Right lung (tissue), 5 donors: ENCODE measurements around the gene CA5A. TPM values are rescaled to one million over a fixed set of nuclear protein-coding genes. Genes with fewer than 3 reads are reported as not detected.
"Not testable (repeated sequence)": the region's sequence is repeated elsewhere in the genome, so short reads cannot be mapped to it uniquely, and the experiment has no call there.

Experiments used
- DNase-seq, 2 donors: peaks; one replicate each; pipeline ENCODE4 v3.0.0-alpha.2; 2013
- polyA plus RNA-seq, 5 donors: library from polyadenylated mRNA; unstranded; fragments of 120-200 nt; gene quantifications; one replicate each; pipeline versions ENCODE4 v1.2.1 to v1.2.3, GENCODE V29; 2013; ENCODE audit warnings: inconsistent platforms in 1 of 5, low replicate concordance in 1 of 5; ENCODE audit not compliant: insufficient read length in 5 of 5, insufficient read depth in 1 of 5

The CA5A gene
- polyA plus RNA-seq, 5 donors, result 0.10 to 0.34 (median 0.13) TPM

DNA sequence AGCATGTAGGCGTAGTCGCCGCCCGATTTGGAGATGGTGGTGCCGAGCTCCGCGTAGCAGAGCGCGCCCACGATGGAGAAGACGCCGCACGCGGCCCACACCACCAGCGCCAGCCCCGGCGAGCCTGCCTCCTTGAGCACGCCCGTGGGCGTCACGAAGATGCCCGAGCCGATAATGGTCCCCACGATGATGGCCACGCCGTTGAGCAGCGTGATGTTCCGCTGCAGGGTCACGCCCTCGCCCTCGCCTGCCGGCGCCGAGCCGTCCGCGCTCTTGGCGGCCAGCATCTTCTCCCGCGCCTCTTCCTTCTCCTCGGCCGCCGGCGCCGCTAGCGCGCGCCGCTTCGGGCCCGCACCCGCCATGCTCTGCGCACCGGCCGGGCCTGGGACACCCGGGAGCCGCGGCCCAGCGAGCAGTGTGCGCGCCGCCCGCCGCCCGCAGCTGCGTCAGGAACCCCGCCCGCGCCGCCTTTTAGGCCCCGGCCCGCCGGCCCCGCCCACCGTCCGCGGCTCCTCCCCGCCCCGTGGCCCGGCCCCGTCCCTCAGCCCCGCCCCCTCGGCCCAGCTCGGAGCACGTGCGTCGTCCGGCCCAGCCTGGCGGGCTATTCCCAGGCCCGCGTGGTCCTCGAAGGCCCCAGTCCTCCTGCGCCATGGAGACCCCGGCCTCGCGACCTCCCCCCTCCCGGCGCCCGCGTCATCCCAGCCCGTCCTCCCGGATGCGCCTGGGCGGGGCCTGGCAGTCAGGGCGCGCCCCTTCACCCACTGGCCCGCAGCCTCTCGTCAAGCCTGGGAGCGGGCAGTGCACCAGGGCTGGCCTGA is 67.1 kb downstream of the CA5A start, which contains the start of gene SLC7A5:
Gene SLC7A5, minus strand, starts transcription at position 447 of the 818 bp plus-strand sequence. Its CDS starts 85 bp downstream, at position 362.
- DNase-seq, result not testable (repeated sequence)

DNA sequence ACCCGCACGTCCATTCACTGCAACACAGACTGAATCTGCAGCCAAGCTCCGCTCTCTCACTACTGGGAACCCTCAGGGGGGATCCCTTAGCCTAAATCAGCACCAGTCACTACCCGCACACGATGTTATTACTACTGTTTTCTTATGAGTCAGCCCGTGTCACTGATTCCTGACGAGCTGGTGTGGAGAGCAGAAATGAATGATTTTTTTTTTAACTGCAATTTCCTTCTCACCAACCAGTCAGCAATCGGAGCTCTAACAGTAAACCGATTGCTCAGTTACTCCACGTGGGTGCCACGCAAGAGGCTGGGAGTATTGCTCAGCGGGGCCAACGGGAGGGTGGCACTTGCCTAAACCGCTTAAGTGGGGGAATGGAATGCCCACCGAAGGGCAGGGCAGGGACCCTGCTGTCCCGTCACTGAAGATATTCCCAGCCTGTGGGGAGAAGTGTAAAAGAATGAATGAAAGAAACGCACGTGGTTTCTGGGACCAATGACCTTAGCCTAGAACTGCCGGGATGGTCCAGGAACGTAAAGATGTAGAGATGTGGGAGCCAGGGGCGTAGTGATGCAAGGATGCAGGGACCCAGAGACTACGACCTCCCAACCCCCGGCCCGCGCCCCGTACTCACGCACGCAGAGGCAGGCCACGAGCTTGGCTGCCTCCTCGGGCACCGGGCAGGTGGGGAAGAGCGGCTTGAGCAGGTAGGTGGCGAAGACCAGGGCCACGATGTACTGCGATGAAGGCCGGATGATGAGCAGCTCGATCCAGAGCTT is 67.9 kb downstream of the CA5A start:
- DNase-seq, result not testable (repeated sequence)

DNA sequence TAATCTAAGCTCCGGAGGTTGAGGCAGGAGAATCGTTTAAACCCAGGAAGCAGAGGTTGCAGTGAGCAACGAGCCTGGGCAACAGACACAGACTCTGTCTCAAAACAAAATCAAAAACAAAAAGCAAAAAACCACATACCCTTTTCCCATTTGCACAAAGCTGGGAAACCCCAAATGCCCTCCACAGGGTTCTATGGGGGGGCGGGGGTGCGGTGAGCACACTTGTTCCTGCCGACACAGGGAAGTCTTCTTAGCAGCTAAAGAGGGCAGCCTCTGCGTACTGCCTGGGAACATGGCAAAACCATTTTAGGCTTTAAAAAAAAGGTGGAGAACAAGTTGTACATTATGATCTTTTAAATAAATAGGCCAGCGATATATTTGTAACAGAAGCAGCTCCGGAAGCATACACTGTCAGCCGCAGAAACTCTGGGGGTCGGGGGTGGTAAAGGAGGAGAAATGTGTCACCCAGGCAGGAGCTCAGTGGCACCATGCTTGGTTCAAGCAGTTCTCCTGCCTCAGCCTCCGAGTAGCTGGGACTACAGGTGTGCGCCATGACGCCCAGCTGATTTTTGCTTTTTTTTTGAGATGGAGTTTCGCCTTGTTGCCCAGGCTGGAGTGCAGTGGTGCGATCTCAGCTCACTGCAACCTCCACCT is 70.3 kb downstream of the CA5A start:
- DNase-seq, result not testable (repeated sequence)

DNA sequence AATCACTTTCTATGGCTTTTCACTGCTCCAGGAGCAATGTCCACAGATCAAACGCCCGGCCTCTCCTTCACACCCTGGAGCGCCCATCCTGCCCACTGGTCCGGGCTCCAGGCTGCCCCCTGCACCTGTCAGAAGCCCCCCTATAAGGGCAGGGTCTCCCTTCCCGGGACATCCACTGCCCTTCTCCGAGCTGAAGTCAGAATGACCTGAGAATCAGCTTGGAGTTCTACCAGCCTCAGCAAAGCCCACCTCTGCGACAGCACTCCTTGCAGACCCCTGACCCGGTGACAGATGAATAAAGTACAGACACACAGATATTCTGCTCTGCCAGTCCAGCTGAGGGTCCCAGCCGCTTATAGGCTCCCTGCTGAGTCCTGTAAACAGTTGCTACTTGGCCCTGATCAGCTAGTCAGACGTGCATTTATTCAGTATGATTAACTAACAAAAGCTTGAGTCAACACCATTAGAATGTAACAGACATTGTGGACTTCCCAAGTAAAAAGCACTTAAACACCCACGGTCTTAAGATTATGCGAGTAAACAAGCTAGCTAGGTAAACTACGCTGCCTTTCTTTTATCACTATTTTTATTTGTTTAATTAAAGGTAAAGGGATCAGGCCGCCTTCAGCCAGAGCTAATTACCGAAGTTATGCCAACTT is 71.9 kb downstream of the CA5A start:
- DNase-seq, result no peak

DNA sequence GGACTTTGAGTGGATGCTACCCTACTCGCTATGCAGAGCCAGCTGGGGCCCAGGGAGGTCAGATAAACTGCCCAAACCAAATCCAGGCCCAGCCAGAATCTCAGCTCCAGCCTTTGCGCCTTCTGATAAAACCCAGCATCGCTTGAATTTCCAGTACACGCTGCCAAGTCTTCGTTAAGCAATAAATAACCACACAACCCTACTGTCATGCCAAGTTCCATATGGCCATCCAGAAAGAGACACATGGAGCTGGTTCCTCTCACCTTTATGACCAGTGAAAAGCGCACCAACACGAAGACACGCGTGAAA is 73.0 kb downstream of the CA5A start:
- not testable (repeated sequence) for DNase-seq

DNA sequence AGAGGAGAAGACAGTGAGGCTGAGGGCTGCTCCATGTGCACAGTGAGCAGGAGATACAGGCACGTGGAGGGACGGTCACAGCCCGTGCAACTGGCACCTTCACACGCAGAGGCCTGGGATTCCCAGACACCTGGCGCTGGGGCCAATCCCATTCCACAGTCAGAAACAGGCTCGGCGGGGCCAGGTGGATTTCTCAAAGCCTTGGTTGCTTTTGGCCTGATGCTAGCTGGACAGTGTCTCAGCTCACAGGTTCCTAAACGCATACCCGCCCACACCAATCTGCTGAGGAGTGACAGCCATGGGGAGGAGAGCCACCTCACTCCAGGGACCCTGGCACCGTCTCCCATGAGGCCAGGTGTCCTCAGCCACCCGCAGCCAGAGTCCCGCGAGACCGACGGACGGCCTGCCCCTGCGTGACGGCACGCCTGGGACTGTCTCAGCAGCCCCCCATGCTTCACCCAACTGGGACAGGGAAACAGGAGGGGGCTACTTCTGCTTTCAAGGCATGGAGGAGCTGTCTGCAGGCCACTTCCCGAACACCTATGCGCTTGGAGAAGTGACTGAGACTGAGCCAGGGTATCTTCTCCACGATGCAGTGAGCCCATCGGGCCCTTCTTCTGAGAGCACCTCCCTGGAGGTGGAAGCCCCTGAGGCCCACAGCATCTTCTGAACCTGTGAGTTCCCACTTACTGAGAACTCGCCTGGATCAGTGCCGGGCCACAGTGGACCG is 73.6 kb downstream of the CA5A start:
- not testable (repeated sequence) for DNase-seq

DNA sequence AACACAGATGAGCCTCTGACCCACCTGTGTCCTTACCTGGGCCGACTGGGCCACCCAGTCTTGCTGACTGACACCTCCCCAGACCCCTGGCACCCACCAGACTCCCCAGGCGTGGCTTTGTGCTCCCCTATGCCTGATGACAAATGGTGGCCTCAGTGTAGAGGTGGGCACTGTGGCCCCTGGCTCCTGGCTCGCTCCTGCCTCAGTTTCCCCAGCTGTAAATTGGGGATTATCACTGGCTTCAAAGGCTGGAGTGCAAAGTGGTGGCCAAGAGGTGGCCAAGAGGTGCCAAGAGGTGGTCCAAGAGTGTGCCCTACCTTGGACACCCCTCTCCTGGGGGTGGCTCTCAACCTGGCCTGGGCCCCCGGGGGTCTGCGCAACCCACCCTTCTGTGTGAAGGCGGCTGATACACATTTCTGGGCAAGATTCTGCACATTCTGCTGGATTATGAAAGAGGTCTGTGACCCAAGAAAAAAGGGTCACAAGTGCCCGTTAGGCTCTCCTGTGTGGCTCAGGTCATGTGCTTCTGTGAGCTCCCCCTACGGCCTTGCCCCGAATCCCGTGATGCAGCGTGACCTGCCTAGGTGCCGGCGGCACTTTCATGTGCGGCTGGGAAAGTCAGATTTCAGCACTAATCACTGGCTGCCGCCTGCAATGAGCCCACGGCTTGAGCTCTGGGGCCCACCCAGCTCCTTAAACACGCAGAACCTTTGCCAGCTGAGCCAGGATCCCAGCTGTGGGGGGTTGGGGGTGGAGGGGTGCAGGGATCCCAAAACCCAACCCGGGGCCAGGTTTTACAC is 74.8 kb downstream of the CA5A start:
- DNase-seq, result not testable (repeated sequence)

DNA sequence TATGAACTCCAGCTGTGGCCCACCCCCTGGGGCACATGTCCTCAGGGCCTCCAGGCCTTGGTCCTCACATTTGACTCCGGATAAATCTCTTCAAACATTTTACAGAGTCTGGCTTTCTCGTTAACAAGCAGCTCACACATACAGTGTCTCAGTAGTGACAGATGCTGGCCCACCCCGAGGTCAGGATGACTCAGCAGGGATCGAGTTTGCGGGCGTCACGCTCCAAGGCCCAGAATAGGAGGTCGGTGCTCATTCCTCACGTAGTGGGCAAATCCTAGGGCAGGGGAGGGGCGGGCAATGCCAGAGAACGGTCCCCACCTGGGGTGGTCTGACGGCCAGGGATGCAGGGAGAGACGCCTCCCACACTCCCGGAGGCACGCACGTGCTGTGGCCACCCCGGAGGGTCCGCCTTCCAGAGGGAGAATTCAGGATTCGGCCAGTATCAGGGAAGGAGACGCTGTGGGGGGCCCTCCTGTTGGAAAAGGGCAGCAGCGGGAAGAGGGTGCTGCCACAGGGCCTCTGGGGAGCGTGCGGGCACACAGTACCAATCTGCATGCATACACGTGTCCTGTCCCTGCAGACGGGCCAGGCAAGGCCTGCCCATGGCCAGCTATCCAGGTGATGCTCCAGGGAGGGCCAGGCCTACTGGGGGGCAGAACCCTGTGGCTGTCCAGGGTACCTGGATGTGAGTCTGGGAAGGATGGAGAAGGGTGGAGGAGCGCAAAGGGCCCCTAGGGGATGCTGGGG is 75.6 kb downstream of the CA5A start:
- DNase-seq, result no peak

DNA sequence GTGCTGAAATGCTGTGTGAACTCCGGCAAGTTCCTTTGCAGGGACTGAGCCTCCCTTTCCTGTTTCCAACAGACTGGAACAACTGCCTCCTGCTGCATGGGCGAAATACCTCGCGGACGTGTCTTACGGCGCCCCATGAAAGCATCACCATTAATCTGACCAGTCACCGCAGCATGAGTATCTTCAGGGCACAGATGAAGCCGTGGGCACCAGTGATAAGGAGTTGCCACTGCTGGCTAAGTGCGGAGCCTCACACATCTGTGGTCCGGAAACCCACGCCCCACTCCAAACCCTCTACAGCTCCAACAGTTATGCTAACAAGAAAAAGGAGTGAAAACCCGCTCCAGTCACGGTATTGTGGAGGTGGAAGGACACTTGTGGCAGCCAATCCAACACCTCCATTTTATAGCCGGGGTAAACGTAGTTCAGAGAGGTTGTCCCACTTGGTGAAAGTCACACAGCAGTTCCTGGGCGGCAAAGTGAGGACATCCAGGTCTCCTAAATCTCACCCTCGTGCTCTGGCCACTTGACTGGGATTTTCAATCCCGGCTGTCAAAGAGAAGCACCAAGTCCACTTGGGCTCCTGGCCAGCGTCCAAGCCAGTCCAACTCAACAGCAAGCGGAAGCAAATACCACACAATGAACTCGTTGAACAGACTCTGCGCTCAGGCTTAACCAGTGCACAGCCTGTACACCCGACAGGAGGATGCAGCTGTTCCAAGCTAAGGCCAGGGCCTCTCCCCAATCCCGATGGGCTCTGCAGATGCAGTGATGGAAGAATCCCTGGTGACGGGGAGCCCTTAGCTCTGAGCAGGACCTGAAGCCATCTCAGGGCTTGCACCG is 78.0 kb downstream of the CA5A start:
- not testable (repeated sequence) for DNase-seq

DNA sequence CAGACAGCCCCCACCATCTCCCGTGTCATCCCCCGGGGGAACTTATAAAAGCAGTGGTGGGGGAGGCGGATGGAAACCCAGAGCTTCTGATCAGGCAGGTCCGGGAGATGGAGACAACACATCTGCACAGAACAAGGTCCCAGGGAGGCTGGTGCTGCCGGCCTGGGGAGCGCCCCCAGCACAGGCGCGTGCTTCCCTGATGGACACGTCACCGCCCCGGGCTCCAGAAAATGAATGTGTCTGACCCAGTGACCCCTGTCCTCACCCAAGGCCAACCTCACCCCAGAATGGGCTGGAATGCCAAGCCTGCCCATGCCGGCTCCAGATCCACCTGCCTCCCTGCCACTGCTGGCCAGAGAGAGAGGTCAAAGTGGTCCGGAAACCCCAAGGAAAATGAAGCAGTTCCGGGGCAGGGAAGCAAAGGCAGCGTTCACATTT is 79.5 kb downstream of the CA5A start:
- DNase-seq, result no peak

DNA sequence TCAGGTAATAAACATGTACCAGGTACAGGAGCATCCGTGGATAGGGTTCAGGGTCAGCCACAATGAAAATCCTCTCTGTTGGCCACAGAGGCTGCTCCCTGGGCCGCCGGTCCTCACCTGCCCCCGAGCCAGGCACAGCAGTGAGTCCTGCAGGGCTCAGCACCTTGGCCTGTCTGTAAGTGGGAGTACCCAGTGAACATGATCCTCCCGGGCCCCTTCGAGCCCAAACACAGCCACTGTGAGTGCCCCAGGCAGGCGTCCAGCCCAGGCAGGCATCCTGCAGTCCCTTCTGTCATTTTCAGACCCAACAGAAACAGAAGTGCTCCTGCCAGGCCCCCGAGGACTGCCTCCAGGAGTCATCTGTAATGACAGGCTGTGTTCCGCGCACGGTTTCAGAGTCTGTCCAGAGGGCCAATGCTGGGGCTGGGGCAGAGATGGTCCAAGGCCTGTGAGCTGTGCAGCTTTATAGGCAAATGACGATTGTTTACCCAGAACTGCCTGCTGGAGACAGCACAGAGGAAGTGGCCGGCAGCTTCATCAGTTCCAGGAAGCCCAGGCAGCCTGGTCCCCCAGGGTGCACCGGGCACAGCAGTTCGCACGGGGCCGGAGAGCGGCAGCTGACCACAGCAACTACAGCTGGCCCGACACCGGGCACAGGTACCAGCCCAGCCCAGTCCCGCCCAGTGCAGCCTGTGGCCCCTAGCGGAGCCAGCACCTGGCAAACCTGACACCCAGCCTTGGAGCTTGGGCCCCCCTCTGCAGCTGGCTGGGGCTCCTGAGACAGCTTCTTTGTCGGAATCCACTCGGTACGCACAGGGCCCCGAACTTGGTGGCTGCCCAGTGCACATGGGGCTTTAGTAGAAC is 80.2 kb downstream of the CA5A start:
- no peak for DNase-seq

DNA sequence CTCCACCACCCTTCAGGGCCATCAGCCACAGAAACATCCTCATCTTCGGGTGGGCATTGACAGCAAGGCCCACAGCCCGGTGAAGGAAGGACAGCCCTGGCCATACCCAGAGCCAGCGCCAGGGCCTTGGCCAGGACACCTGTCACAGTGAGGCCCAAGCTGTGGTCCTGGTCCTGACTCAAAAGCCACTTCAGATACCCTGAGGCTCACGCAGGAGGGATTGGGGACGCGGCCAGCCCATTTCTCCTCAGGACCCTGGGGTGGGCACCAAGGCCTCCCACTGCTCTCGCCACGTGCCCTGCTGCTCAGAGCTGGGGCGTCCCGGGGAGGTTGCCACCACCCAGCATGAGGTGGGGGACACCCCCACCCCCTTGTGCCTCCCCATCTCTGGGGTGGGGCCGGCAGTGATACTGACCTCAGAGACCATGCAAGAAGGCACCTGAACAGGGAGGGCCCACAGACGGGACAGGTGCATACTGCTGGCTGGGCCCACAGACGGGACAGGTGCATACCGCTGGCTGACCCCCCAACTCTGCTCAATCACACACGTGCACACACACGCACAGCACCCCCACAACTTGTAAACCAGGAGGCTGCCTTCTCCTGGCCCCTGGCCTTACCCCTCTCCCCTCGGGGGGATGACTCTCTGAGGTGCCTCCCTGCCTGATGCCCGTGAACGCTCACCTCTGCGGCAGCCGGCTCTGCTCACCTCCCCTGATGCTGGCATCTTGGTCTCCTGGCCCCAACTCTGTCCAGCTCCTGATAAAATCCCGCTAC is 81.2 kb downstream of the CA5A start:
- DNase-seq, result no peak

DNA sequence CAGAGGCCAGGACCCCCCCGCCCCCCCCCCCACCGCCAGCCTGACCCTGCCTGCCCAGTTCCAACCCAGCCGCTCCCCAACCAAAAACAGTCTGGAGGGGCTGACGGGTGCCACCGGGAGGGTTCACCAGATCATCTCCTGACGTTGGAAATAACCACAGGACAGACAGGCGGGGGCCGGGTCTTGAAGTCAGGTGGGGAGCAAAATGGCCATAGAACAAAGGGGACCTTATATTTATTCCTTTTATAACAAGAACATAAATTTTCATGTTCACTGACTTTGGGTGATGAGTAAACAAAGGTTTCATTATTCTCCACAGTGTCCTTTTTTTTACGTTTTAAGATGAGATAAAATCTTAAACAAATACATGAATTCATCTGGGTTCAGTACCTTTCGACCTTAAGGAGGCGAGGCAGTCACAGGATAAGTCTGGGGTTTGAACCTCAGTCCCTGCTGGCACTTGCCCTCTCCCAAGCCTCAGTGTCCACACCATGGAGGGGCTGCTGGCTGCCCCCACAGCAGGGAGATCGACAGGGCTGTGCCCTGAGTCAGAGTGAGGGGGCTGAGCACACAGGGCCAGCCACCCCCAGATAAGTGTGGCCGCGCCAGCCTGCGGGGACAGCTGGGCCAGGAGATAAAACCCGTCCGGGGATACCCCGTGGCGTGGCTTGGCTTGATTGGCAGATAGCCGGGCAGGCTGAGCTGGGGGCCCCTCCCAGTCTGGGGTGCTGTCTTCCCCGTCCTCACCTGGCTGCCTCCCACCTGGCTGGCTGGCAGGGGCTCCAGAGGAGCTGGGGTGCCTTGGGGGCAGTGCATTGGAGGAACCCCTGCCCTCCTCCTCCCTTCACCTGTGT is 82.0 kb downstream of the CA5A start:
- DNase-seq, result no peak

DNA sequence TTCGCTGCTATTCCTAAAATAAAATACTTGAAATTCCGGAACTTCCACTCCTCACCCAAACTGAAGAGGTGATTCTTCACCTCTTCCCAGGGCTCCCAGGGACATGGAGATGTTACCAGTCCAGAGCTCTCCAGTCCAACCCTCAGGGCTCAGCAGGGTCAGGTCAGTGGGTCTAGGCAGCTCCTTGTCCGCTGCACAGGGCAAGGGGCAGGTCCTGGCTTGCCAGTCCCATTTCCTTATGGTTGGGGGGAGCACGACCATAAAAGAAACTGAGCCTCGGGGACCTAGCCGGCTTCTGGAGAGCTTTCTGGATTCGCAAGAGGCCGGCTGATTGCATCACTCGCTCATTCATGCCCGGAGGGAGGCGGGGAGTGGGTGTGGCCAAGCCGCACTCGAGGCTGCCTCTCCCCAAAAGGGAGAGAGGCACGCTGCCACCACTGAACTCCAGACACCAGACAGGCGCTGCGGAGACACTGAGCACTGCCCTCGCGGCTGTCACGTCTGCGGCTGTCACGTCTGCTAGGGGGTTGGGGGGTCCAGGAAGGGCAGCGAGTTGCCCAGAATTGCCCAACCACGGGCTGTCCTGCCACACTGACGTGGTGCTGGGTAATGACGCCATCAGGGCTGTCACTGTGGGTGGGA is 82.8 kb downstream of the CA5A start:
- peak; percentile 84 to 88 for DNase-seq

DNA sequence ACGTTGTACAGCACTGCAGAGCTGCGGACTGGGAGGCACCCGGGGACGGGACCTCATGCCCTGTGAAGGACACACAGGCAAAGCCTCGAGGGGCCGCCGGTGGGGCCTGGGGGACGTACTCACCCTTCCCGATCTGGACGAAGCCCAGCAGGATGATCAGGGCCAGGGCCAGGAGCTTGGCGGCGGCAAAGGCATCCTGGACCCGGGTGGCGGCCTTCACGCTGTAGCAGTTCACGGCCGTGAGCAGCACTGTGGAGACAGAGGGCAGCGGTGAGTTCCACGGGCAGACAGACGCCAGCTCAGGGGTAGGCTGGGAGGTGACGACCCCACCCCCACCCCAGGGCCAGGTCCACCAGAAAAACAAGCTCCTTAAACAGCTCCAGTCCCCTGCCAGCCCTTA is 84.7 kb downstream of the CA5A start:
- no peak for DNase-seq
